ENCODE measurements around the gene EPS8L1.
"Not testable (repeated sequence)": the region's sequence is repeated elsewhere in the genome, so short reads cannot be mapped to it uniquely, and the experiment has no call there.

The EPS8L1 gene

GRCh38 chr19:55065516-55065915 is 10.2 kb upstream of the EPS8L1 start:
- not testable (repeated sequence) for H3K9me3 Mint-ChIP-seq; H3K36me3 Mint-ChIP-seq (ENCODE audit: low read depth); H3K27ac Mint-ChIP-seq; H3K4me3 Mint-ChIP-seq
- peaks cover 47% of the 10 kb centered on the region for H3K27me3 Mint-ChIP-seq
- H3K4me1 Mint-ChIP-seq (ENCODE audit: low read depth): peaks cover 17% of the 10 kb centered on the region

- peaks cover 52% of the 10 kb centered on the region for H3K27me3 Mint-ChIP-seq
Observed at GRCh38 chr19:55066107-55066709, 9.5 kb upstream of the EPS8L1 start.

GRCh38 chr19:55067869-55068268 is 7.8 kb upstream of the EPS8L1 start:
- Mint-ChIP-seq H3K9me3 (no peaks in the 10 kb centered on the region), H3K27me3 (peaks cover 66% of the 10 kb centered on the region), H3K27ac (no peak overlapping the region), H3K36me3 (ENCODE audit: low read depth) (no peaks in the 10 kb centered on the region), H3K4me1 (ENCODE audit: low read depth) (peaks cover 7% of the 10 kb centered on the region), H3K4me3 (no peak overlapping the region)

More at GRCh38 chr19:55066107-55066709, 9.5 kb upstream of the EPS8L1 start:
- H3K4me3 Mint-ChIP-seq: no peak overlapping the region
- H3K9me3 Mint-ChIP-seq: no peaks in the 10 kb centered on the region
- no peaks in the 10 kb centered on the region for H3K36me3 Mint-ChIP-seq (ENCODE audit: low read depth)
- H3K4me1 Mint-ChIP-seq (ENCODE audit: low read depth): peaks cover 14% of the 10 kb centered on the region
- no peak overlapping the region for H3K27ac Mint-ChIP-seq

GRCh38 chr19:55068950-55069864 is 6.5 kb upstream of the EPS8L1 start:
- no peak overlapping the region for H3K4me3 Mint-ChIP-seq
- peaks cover 73% of the 10 kb centered on the region for H3K27me3 Mint-ChIP-seq
- no peaks in the 10 kb centered on the region for H3K36me3 Mint-ChIP-seq (ENCODE audit: low read depth)
- no peaks in the 10 kb centered on the region for H3K9me3 Mint-ChIP-seq
- H3K27ac Mint-ChIP-seq: no peak overlapping the region
- H3K4me1 Mint-ChIP-seq (ENCODE audit: low read depth): peaks cover 7% of the 10 kb centered on the region

- no peak overlapping the region for H3K4me3 Mint-ChIP-seq
- peaks cover 74% of the 10 kb centered on the region for H3K27me3 Mint-ChIP-seq
- no peaks in the 10 kb centered on the region for H3K9me3 Mint-ChIP-seq
- no peak overlapping the region for H3K27ac Mint-ChIP-seq
- H3K4me1 Mint-ChIP-seq (ENCODE audit: low read depth): peaks cover 7% of the 10 kb centered on the region
- H3K36me3 Mint-ChIP-seq (ENCODE audit: low read depth): no peaks in the 10 kb centered on the region
Observed at GRCh38 chr19:55069865-55070197, 5.8 kb upstream of the EPS8L1 start.

- no peaks in the 10 kb centered on the region for H3K9me3 Mint-ChIP-seq
- peaks cover 73% of the 10 kb centered on the region for H3K27me3 Mint-ChIP-seq
- H3K4me1 Mint-ChIP-seq (ENCODE audit: low read depth): peaks cover 7% of the 10 kb centered on the region
- no peak overlapping the region for H3K27ac Mint-ChIP-seq
- no peak overlapping the region for H3K4me3 Mint-ChIP-seq
- no peaks in the 10 kb centered on the region for H3K36me3 Mint-ChIP-seq (ENCODE audit: low read depth)
Observed at GRCh38 chr19:55070466-55071128, 5.1 kb upstream of the EPS8L1 start.

- H3K4me1 Mint-ChIP-seq (ENCODE audit: low read depth): peaks cover 7% of the 10 kb centered on the region
- H3K9me3 Mint-ChIP-seq: no peaks in the 10 kb centered on the region
- no peak overlapping the region for H3K4me3 Mint-ChIP-seq
- no peak overlapping the region for H3K27ac Mint-ChIP-seq
- no peaks in the 10 kb centered on the region for H3K36me3 Mint-ChIP-seq (ENCODE audit: low read depth)
- peaks cover 69% of the 10 kb centered on the region for H3K27me3 Mint-ChIP-seq
Observed at GRCh38 chr19:55071129-55071502, 4.6 kb upstream of the EPS8L1 start.

- Mint-ChIP-seq H3K27me3 (peaks cover 62% of the 10 kb centered on the region), H3K4me3 (no peak overlapping the region), H3K36me3 (ENCODE audit: low read depth) (no peaks in the 10 kb centered on the region), H3K4me1 (ENCODE audit: low read depth) (peaks cover 7% of the 10 kb centered on the region), H3K27ac (no peak overlapping the region), H3K9me3 (no peaks in the 10 kb centered on the region)
Observed at GRCh38 chr19:55071913-55072312, 3.8 kb upstream of the EPS8L1 start.

- peaks cover 50% of the 10 kb centered on the region for H3K27me3 Mint-ChIP-seq
- H3K36me3 Mint-ChIP-seq (ENCODE audit: low read depth): no peaks in the 10 kb centered on the region
- H3K4me1 Mint-ChIP-seq (ENCODE audit: low read depth): peaks cover 19% of the 10 kb centered on the region
- H3K4me3 Mint-ChIP-seq: no peak overlapping the region
- no peak overlapping the region for H3K27ac Mint-ChIP-seq
- no peaks in the 10 kb centered on the region for H3K9me3 Mint-ChIP-seq
Observed at GRCh38 chr19:55076321-55076720, 652 bp downstream of the EPS8L1 start.

- Mint-ChIP-seq H3K27me3 (peaks cover 47% of the 10 kb centered on the region), H3K4me1 (ENCODE audit: low read depth) (peaks cover 19% of the 10 kb centered on the region), H3K36me3 (ENCODE audit: low read depth) (no peaks in the 10 kb centered on the region), H3K27ac (no peak overlapping the region), H3K4me3 (no peak overlapping the region), H3K9me3 (no peaks in the 10 kb centered on the region)
Observed at GRCh38 chr19:55077106-55077505, 1.4 kb downstream of the EPS8L1 start.

GRCh38 chr19:55078996-55079395 is 3.3 kb downstream of the EPS8L1 start:
- no peak overlapping the region for H3K4me3 Mint-ChIP-seq
- no peaks in the 10 kb centered on the region for H3K36me3 Mint-ChIP-seq (ENCODE audit: low read depth)
- H3K27ac Mint-ChIP-seq: no peak overlapping the region
- H3K27me3 Mint-ChIP-seq: peaks cover 51% of the 10 kb centered on the region
- peaks cover 24% of the 10 kb centered on the region for H3K4me1 Mint-ChIP-seq (ENCODE audit: low read depth)
- H3K9me3 Mint-ChIP-seq: no peaks in the 10 kb centered on the region

GRCh38 chr19:55079400-55080038 is 3.9 kb downstream of the EPS8L1 start:
- peaks cover 51% of the 10 kb centered on the region for H3K27me3 Mint-ChIP-seq
- no peaks in the 10 kb centered on the region for H3K36me3 Mint-ChIP-seq (ENCODE audit: low read depth)
- H3K4me1 Mint-ChIP-seq (ENCODE audit: low read depth): peaks cover 24% of the 10 kb centered on the region
- H3K9me3 Mint-ChIP-seq: no peaks in the 10 kb centered on the region
- no peak overlapping the region for H3K4me3 Mint-ChIP-seq
- H3K27ac Mint-ChIP-seq: no peak overlapping the region

GRCh38 chr19:55080121-55080967 is 4.7 kb downstream of the EPS8L1 start:
- Mint-ChIP-seq H3K9me3 (no peaks in the 10 kb centered on the region), H3K27me3 (peaks cover 56% of the 10 kb centered on the region), H3K36me3 (ENCODE audit: low read depth) (no peaks in the 10 kb centered on the region), H3K27ac (peak overlapping the region; percentile 78), H3K4me1 (ENCODE audit: low read depth) (peaks cover 24% of the 10 kb centered on the region), H3K4me3 (peak overlapping the region; percentile 66)

All from stimulated activated naive CD8-positive, alpha-beta T cell treated with anti-CD3 and anti-CD28 coated beads, Interleukin-15, Interleukin-2, amounts not matched to agents 100 ng/mL and 50 ng/mL, for 24 hours (primary cell).